SW 1271 (cell line): Measurements from ENCODE around the gene LRRC66.

Experiments used
- DNase-seq, 2 experiments: peaks; one replicate each; lab custom pipeline; 2025; lab: John Stamatoyannopoulos, UW

The LRRC66 gene, protein sequence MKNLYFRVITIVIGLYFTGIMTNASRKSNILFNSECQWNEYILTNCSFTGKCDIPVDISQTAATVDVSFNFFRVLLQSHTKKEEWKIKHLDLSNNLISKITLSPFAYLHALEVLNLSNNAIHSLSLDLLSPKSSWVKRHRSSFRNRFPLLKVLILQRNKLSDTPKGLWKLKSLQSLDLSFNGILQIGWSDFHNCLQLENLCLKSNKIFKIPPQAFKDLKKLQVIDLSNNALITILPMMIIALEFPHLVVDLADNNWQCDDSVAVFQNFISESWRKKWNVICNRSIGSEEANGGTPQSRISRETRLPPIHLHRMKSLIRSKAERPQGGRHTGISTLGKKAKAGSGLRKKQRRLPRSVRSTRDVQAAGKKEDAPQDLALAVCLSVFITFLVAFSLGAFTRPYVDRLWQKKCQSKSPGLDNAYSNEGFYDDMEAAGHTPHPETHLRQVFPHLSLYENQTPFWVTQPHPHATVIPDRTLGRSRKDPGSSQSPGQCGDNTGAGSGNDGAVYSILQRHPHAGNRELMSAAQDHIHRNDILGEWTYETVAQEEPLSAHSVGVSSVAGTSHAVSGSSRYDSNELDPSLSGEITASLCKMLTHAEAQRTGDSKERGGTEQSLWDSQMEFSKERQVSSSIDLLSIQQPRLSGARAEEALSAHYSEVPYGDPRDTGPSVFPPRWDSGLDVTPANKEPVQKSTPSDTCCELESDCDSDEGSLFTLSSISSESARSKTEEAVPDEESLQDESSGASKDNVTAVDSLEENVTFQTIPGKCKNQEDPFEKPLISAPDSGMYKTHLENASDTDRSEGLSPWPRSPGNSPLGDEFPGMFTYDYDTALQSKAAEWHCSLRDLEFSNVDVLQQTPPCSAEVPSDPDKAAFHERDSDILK

DNA sequence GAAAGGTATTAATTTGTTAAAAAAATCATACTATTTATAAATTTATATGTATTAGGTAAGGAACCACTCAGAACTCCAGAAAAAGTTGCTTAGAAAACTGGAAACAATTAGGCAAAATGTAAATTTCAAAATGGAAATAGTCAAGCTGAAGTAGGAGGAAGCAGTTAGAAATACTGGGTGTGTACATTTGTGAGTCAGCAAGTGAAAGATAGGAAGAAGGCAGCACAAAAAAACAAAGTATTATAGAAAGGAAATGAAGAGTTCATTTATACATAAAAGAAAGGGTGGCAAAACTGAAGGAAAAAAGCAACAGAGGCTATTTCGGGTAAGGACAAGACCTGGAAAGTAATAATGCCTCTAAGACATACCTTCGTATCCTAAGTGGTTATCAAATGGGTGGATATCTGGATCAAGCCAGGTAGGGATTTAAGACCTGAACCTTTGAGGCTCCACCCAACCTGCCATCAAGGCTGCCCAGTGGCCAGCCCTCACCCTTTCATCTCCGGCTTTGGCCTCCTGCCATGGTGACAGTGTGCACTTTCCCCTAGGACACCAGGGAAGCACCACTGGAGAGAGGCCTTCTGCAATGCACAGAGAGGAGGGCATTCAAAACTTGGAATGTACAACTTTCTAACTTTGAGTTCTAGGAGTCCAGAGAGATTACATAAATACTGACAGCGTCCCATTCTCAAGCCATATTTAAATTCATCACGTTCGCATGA, at the start of gene LRRC66:
LRRC66 (minus strand) TSS at position 428 of the 722 bp plus-strand sequence. CDS start 2,750 bp downstream, outside the sequence.
- no peak for DNase-seq

DNA sequence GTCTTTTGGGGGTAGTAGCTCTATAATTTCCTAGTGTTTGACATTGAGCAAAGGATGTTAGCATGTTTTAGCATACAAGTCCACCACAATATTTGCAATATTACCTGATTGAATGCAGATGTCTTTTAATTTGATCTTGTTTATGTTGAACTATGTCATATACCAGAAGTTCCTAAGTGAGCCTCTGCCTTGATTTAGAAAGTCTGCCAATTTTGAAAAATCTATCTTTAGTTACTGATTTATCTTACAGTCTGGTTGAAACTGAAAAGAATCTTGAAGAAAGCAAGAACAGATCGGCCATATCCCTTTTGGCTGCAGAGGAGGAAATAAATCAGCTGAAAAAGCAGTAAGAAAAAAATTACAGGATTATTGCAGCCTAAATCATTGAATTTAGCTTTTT, 49.4 kb upstream of the LRRC66 start:
- no peak for DNase-seq

DNA sequence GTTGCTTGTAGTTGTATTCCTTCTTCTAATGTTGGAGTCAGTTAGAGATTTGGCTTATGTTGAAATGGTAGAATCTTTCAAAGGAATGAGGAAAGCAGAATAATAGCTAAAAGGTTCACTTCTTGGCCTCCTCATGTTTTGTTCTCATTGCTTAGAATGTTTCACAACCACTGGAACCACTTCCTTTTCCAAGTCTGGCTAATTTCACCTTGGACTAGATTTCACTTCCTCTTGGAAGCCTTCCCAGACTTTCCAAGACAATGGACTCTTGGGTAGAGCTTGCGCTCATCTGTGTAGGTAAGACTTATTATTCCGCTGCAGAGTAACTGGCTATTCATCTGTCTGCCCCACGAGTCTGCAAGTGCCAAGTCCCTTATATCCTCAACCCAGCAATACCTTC, 39.2 kb upstream of the LRRC66 start:
- DNase-seq: no peak

DNA sequence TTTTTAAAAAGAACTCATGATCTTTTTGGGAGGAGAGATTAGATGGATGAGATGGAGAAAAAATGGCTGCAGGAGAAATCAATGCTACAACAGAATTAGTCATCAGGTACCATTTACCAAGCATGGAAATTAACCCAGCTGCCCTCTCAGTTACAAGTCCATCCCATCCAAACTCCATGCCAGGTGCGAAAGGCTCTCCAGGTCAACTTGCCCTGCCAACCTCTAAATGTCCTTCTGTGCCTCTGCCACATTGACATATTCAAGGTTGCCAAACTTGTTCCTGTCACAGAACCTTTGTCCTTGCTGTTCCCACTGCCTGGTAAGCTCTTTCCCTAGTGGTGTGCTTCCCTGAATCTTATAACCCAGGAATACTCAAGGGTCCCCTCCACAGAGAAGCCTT, 38.1 kb upstream of the LRRC66 start:
- DNase-seq: no peak

DNA sequence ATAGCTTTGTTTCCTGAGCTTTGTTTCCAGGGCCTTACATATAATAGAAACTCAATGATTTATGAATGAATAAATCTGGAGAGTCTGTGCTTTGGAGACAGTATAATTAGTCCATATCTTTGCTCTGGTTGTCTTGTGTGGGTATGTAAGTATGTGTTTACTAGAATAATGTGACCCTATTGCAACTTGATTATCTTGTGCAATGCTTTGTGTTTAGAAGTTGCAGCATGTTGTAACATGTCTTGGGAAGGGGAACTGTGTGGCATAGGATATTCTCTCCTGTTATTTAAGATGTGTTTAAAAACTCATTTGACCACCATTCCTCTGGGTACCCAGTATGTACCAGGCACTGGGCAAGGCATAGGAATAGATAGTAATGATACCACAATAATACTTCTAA, 37.0 kb upstream of the LRRC66 start:
- DNase-seq: no peak

DNA sequence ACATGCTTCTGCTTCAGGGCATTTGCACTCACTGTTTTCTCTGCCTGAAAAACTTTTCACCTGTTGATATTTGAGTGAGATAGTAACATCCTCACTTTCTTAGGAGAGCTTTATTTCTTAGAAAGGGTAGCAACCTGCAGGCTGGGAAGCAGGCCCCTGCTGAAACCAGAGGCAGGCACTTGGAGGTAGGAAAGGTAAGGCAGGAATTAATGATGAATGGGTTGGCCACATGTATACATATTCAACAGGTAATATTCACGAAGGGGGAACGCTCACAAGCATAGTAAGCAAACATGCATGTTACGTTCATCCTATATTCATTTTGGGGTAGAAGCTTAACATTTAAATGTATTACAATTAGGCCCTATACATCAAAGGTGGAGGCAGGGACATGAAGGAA, 34.1 kb upstream of the LRRC66 start:
- no peak for DNase-seq

DNA sequence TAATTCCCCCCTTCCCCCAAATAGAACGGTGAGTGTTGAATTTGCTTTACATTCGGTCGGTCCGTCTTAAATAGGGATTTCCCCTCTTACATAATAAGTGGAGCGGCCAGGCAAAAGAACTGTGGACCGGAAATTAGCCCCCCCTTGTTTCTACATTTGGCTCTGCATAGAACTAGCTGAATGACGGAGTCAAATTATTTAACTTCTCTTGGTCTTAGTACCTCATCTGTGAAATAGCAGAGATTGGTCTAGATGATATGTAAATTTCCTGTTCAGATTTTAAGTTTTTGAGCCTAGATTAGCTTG, 32.3 kb upstream of the LRRC66 start:
- no peak for DNase-seq

DNA sequence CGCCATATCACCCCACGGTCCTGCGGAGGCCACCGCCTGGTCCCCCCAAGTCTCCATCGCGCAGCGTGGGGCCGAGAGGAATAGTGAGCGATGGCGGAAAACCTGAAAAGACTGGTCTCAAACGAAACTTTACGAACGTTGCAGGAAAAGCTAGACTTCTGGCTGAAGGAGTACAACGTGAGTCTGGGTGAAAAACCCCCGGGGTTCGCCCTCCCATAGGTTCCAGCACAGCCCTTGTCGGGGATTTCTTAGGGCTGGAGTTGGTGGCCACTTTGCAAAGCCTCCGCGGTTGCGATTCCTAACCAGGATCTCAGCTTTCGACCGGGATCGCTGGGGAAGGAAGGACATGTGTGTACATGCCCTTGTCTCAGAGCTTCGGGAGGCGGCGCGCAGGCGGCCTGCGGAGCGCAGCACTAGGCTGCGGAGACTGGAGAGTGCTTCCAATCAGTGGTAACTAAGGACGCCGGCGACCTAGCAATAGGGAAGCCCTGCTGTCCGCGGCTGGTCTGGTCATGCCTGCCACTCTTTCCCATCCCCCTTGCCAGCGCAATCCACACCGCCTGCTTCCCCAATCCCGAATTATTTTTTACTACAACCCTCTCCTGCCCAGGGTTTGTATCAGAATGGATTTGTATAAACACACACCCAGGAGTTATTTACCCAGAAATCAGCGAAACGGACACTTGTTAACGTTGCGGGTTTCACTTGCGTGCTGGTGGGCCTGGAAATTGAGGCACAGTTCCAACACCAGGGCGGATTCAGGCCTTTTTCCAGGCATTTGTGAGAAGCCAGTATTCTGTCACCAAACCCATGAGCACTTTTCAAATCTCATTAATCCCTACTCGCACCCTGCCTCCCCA, 31.7 kb upstream of the LRRC66 start:
- DNase-seq: no peak

DNA sequence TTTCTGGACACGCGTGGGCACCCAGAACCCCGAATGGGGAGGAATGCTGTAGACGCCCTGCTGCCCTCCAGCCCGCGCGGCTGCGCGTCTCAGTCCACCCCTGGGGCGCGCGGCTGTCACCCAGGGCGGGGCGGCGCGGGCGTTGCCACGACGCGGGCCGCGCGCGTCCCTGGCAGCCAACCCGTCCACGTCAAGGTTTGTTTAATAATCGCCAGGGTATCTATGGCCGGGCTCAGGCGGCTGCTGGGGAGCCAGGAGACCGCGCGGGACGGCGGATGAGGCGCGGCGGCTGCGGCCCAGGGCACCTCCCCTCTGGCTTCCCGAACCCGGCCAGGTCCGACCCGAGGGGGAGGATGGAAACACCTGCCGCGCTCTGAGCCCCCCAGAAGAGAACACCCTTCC, 31.1 kb upstream of the LRRC66 start, which contains the start of gene SPATA18:
SPATA18 (plus strand) TSS at position 92 of the 402 bp plus-strand sequence. CDS start 401 bp downstream, outside the sequence.
- no peak for DNase-seq

DNA sequence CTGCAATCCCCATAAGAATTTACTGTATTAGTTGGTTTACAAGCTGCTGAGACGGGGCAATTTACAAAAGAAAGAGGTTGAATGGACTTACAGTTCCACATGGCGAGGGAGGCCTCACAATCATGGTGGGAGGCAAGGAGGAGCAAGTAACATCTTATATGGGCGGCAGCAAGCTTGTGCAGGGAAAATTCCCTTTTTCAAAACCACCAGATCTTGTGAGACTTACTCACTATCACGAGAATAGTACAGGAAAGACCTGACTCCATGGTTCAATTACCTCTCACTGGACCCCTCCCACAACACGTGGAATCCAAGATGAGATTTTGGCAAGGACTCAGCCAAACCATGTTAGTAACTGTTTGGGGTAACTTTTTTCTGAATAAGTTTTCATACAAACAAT, 29.1 kb upstream of the LRRC66 start:
- DNase-seq: no peak

DNA sequence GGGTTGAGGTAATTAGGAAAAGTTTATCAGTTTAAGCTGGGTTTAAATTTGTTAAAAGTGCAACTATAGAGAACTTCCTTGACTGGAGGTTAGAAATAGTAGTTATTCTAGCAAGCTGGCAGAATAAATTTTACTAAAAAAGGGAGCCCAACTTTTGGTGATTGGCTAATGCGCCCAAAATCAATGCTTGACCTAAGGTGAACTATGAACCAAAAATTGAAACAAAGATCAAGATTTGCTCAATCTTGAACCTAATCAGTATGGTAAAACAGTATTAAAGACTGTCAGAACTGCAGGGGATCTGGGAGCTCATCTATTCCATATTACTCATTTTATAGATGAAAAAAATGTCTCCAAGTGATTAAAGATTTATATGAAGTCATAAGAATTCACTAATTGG, 24.9 kb upstream of the LRRC66 start:
- DNase-seq: no peak

DNA sequence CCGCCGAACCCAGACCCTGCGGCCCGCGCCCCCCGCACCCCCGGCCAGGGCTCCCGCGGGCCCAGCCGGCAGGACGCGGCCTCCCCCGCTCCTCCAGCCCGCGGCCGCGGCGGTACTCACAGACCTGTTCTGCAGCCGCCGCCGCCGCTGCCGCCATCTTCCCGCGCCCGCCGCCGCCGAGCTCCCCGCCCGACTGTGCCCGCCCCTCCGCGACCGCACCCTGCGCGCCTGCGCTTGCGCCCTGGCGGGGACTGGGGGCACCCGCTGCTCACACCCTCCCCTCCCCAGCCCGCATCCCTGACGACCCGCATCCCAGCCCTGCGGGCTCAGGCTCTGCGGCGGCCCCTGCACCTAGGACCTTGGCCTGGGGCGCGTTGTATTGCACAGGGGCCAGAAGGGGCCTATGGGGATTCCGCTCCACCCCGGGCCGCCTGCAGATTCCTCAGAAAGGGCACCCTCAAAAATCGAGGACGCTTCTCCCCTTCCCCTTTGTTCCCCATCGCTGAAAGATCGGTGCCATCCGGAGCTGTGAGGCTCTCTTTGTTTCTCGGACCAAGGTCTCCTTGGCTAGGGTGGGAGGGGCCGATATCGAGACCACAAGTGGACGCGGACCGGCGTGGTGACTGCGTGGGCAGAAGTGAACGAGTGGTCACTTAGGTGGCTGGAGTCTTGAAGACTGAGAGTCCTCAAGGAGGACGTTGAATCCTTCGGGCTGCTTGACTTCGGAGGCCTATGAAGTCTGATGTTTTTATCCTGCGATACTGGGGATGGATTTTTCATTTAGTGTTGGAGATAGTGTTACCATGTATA, 18.1 kb upstream of the LRRC66 start, which contains the start of gene SGCB:
SGCB (minus strand) TSS at position 197 of the 810 bp plus-strand sequence; CDS start at position 157, 40 bp downstream.
- no peak for DNase-seq

DNA sequence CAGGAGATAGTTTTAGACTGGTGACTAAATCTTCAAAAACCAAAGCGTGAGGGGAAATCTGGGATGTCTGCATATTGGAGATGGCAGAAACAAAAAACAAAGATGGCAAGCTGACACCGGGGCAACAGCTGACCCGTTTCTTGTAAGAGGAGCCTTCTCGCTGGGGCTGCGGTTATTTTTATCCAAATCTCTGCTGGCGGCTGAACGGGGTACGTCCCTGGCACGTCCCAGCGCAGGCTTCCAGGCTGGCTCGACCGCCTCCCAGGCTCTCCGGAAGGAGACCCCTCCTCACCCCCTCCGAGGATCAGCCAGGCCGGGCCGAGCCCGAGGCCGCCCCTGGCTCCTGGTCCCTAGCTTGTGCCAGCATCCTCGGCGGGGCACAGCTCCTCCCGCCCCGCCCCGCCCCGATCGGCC, 17.5 kb upstream of the LRRC66 start:
- DNase-seq: peak in 1 of 2 experiments; percentile 4

DNA sequence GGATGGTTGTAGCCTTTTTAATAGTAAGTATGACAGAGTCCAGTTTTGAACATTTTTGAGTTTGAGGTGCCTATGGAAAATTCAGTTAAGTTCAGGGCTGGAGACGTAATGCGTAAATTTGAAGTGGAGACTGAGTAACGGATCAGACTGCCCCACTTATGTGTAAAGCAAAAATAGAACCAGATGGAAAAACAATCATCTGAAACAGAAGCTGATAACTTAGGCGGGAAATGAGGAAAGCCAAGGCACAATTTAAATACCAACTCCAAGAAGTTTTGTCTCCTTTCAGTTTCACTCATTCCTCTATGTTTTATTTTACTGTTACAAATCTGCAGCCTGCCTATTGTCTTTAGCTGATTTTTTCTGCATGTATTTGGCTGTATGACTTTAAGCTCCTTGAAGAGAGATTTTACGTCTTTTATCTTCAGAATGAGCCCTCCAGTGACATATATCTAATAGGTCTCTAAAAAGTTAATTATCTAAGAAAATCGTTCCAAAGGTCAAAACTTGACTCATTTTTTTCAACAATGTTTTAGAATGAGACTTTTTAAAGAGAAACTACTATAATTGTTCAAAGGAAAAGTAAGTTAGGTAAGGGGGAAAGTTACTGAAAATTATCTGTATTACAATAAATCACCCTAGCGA, 16.8 kb upstream of the LRRC66 start:
- DNase-seq: no peak

DNA sequence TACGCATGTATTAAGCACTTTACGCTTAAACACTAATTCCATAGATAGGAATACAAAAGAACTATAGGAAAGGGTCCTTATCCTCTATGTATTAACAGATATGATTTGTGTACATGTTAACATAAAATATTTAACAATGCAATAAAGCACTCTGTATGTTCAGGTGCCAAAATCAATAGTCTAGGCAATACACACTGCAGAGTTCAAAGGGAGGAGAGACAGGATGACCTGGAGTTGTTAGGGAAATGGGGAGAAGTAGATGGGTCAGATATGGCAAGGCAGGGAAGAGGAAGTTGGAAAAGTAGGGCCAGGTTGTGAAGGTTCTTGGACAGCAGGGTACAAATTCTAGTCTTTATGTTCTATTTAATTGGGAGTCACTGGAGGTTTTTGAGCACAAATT, 15.0 kb upstream of the LRRC66 start:
- DNase-seq: no peak

DNA sequence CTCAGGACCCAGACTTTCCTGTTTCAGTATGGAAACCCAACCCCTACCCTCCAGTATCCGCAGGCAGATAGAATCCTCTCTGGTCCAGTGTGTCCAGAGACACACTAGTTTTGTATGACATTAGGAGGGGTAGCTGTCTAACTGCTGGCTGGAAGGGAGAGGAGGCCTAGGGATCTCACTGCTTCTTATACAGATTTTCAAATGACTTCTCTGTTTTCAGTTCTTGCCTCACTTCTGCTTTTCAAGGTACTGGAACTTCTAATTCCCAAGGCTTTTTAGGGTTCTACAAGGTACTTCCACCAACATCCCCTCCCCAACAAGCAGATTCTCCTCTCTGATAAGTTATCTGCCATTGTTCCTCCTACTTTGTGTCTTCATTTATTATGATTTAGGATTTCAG, 11.8 kb upstream of the LRRC66 start:
- no peak for DNase-seq

DNA sequence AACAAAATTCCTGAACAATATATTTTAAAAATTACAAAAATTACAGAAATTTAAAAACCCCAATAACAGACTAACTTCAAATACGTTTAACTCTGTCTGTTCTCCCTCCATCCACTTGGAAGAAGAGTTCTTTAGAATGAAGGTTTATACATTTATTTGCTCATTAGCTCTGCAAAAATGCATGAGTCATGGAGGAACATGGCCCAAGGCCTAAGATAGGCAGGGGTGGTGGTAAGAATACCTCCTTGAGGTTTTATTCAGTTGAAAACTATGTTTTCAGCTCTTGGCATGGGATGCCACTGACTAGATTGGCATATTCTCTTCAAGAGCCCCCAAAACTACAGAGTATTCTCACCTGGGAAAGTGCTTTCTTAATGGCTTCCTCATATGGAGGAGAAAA, 8.8 kb upstream of the LRRC66 start:
- DNase-seq: no peak

DNA sequence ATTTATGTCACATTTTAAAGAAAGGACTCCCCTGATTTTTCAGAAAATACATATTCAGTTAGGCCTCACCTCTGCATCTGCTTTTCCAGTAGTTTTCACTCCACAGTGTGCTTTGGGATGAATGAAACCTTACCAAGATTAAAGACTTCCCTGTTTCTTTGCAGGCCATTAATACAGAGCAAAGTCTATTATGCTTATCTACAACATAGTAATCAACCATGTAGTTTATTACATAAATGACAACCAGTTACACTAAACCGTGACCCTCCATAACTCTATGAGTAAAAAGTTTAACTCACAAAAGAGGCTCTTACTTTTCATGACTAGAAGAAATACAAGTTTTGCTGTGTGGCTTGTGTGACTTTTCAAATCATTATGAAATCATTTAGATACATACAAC, 2.3 kb downstream of the LRRC66 start:
- DNase-seq: no peak

DNA sequence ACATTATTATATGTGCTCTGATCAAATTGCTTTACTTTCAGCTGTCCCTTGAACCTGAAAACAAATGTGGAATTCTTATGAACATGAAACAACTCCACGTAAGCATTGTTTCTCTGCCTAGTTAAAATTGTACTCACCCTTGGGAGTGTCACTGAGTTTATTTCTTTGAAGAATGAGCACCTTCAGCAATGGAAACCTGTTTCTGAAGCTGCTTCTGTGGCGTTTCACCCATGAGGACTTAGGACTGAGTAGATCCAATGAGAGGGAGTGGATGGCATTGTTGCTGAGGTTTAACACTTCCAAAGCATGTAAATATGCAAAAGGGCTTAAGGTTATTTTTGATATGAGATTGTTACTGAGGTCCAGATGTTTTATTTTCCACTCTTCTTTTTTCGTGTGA, 3.2 kb downstream of the LRRC66 start:
- no peak for DNase-seq

DNA sequence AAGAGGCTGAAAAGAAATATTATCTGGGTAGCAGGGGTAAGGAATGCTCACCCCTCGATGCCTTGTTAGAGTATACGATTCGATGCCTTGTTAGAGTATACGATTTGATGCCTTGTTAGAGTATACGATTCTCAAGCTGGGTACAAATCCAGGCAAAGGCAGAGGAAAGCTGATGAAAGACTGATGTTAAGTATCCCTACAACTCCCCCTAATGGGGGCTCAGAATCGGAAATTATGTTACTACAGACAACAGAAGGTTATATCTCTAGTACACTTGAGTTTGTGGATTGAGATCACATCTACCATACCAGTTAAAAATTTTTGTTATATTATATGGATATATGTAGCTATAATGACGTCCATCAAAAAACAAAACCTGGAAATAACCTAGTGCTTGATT, 4.8 kb downstream of the LRRC66 start:
- no peak for DNase-seq
